Activated CD4-positive, alpha-beta memory T cell treated with anti-CD3 and anti-CD28 coated beads, Interleukin-2, amount 10 ng/mL, durations not matched to agents 7 days and 5 days (primary cell): ENCODE results near the gene CD276. TPM values are rescaled to one million over a fixed set of nuclear protein-coding genes. Genes with fewer than 3 reads are reported as not detected.

ENCODE experiments used
- CTCF ChIA-PET: fragments of 350-600 bp; sonication (Branson Sonifier 250); formaldehyde crosslinking; loops from one replicate; lab custom pipeline; 2021; ENCODE audit warnings: antibody characterized with exemption, inconsistent platforms; lab: Charles Lee
- POLR2A ChIA-PET: fragments of 350-600 bp; sonication (Branson Sonifier 250); formaldehyde crosslinking; loops from one replicate; lab custom pipeline; 2021; ENCODE audit warnings: antibody characterized with exemption; lab: Charles Lee
- DNase-seq: peaks from one replicate; pipeline ENCODE4 v3.0.0-alpha.2; 2020
- H3K27ac Mint-ChIP-seq: one replicate; pipeline ENCODE4 v1.8.0; 2021; ENCODE audit warnings: mild to moderate bottlenecking, mixed read lengths
- H3K27me3 Mint-ChIP-seq: one replicate; pipeline ENCODE4 v1.8.0; 2021; ENCODE audit warnings: mixed read lengths
- H3K36me3 Mint-ChIP-seq: one replicate; pipeline ENCODE4 v1.8.0; 2021; ENCODE audit warnings: low read depth, mixed read lengths
- H3K4me1 Mint-ChIP-seq: one replicate; pipeline ENCODE4 v1.8.0; 2021; ENCODE audit warnings: mixed read lengths
- H3K4me3 Mint-ChIP-seq: one replicate; pipeline ENCODE4 v1.8.0; 2021; ENCODE audit warnings: mild to moderate bottlenecking, mixed read lengths
- H3K9me3 Mint-ChIP-seq: one replicate; pipeline ENCODE4 v1.8.0; 2021; ENCODE audit warnings: mixed read lengths
- total RNA-seq, 2 experiments: library from RNA; stranded (reverse); gene quantifications; one replicate each; pipeline ENCODE4 v1.2.3, GENCODE V29; 2021

Gene CD276
- total RNA-seq, 2 experiments from 2014 or later, result 0.88 to 1.6 TPM

DNA sequence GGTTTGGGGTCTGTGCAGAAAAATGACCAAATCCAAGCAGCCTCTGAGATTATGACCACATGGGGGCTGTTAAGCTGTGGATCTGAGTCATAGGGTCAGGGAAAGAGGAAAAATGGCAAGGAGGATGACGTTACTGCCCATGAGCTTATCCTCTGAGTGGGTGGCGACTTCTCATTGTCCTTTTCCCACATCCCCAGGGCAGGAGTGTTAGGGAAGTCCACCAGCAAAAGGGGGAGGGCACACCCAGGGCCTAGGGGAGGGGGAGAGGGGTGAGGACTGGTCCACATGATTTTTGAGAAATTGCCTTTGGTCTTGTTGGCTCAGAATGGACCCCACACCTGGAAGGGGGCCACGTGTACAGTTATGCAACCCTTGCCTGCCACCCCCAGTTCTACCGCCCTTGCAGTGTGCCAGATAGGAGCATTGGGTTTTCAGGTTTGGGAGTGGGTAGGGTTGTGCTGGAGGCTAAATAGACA, 2.6 kb downstream of the CD276 start:
- no peak overlapping the region for H3K27ac Mint-ChIP-seq
- H3K27me3 Mint-ChIP-seq, result peaks cover 47% of the 10 kb centered on the region
- POLR2A ChIA-PET, result interaction anchor here (1.4 to 3.3 kb wide), 2 partner anchors 10 to 12 kb away, joined by 4 to 12 read pairs; no protein-coding TSS in a partner anchor
- no peak for DNase-seq
- no peaks in the 10 kb centered on the region for H3K36me3 Mint-ChIP-seq
- no peaks in the 10 kb centered on the region for H3K9me3 Mint-ChIP-seq
- CTCF ChIA-PET, result interaction anchor here (1.5 to 4.9 kb wide), 2 partner anchors 13 to 18 kb away, joined by 5 to 23 read pairs; no protein-coding TSS in a partner anchor
- H3K4me1 Mint-ChIP-seq, result peaks cover 10% of the 10 kb centered on the region
- no peak overlapping the region for H3K4me3 Mint-ChIP-seq

DNA sequence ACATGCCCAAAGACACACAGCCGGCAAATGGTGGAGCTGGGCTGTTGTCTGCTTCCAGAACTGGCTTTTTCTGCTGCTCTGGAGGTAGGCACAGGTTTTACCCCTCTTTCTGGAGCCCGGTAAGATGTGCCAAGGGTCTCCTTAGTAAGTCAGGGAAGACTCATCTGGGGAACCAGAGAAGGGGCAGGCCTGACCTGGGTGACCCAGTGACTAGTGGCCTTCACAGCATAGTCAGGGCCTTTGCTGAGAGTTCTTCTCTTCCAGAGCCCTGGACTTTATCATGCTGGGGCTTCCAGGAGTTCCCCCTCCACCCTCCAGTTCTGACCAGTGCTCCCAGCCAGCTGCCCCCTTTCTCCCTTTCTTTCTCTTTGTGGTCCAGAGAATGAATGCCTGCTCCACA, 3.2 kb downstream of the CD276 start:
- no peaks in the 10 kb centered on the region for H3K9me3 Mint-ChIP-seq
- CTCF ChIA-PET, result no interaction called here
- no peak for DNase-seq
- no peak overlapping the region for H3K4me3 Mint-ChIP-seq
- no peak overlapping the region for H3K27ac Mint-ChIP-seq
- no peaks in the 10 kb centered on the region for H3K36me3 Mint-ChIP-seq
- H3K27me3 Mint-ChIP-seq, result peaks cover 42% of the 10 kb centered on the region
- POLR2A ChIA-PET, result interaction anchor here (0.6 to 3.3 kb wide), 2 partner anchors 9 to 922 kb away, joined by 3 to 12 read pairs; no protein-coding TSS in a partner anchor
- peaks cover 12% of the 10 kb centered on the region for H3K4me1 Mint-ChIP-seq

DNA sequence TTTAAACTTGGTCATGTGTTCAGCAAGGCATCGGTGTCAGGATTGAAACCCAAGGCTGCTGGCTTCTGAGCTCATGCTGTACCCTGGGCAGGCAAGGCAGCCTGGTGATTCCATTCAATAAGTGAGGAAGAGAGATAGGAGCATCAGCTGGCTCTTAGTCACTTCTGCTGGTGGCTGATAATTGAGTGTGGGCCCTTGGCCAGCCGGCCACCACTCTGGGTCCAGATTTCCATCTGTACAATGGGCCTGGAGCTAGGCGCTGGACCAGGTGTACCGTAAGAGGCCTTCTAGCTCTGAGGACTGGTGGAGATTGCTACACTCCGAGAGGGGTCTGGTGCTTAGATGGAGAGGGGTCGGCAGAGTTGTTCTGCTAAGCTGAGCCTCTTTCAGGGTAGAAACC, 4.3 kb downstream of the CD276 start:
- no peaks in the 10 kb centered on the region for H3K36me3 Mint-ChIP-seq

DNA sequence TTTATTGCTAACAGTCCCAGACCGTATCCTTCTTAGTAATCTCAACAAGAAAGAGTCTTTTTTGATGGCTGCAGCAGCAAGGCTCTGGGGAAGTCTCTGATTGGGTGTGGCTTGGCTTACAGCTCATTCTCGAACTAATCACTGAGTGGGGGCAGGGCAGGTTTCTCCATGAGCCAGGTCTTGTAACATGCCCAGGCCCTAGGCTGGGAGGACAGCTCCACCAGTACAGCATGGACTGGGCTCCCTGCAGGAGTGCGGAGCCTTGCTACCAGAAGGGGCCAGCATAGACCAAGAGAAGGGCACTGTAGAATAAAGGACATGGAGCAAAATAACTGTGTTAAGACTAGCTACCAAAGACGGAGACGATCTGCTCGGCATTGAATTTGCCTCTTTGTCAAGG, 7.2 kb downstream of the CD276 start:
- Mint-ChIP-seq H3K4me3 (no peak overlapping the region), H3K27me3 (peaks cover 46% of the 10 kb centered on the region), H3K9me3 (no peaks in the 10 kb centered on the region), H3K36me3 (no peaks in the 10 kb centered on the region), H3K4me1 (peaks cover 26% of the 10 kb centered on the region), H3K27ac (no peak overlapping the region)
- ChIA-PET POLR2A (no interaction called here), CTCF (interaction anchor here (0.7 to 2.4 kb wide), 5 partner anchors 9 to 55 kb away, joined by 4 to 10 read pairs (median 7); no protein-coding TSS in a partner anchor)
- DNase-seq, result no peak

More for the DNA sequence above, 4.3 kb downstream of the CD276 start:
- no peaks in the 10 kb centered on the region for H3K9me3 Mint-ChIP-seq
- peaks cover 8% of the 10 kb centered on the region for H3K4me1 Mint-ChIP-seq
- peaks cover 44% of the 10 kb centered on the region for H3K27me3 Mint-ChIP-seq
- ChIA-PET CTCF (interaction anchor here (2.1 kb wide), 1 partner anchor 52 kb away, joined by 7 read pairs; no protein-coding TSS in a partner anchor), POLR2A (interaction anchor here (3.3 kb wide), 1 partner anchor 8 kb away, joined by 12 read pairs; no protein-coding TSS in a partner anchor)
- no peak overlapping the region for H3K4me3 Mint-ChIP-seq
- DNase-seq, result no peak
- no peak overlapping the region for H3K27ac Mint-ChIP-seq

DNA sequence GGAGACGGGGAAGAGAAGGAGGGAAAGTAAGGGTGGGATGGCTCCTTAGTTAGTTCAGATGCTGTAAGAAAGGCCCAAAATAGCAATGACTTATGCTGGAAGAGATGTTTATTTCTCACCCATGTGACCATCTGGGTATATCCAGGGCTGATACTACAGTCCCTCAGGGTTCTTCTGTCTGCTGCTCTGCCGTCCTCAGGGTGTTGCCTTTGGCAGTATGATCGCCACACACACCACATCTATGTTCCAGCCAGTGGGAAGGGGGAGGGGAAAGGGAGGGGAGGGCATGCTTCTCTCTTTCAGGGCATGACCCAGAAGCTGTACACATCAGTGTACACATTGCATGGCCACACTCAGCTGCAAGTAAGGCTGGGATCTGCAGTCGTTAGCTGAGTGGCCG, 10.2 kb downstream of the CD276 start:
- no peaks in the 10 kb centered on the region for H3K36me3 Mint-ChIP-seq
- POLR2A ChIA-PET, result no interaction called here
- peaks cover 53% of the 10 kb centered on the region for H3K4me1 Mint-ChIP-seq
- CTCF ChIA-PET, result interaction anchor here (1.5 to 8.9 kb wide), 5 partner anchors 10 to 59 kb away, joined by 3 to 172 read pairs (median 5); partner anchors contain the start of gene NPTN
- H3K27me3 Mint-ChIP-seq, result peaks cover 49% of the 10 kb centered on the region
- DNase-seq, result no peak
- no peak overlapping the region for H3K4me3 Mint-ChIP-seq
- no peak overlapping the region for H3K27ac Mint-ChIP-seq
- no peaks in the 10 kb centered on the region for H3K9me3 Mint-ChIP-seq

DNA sequence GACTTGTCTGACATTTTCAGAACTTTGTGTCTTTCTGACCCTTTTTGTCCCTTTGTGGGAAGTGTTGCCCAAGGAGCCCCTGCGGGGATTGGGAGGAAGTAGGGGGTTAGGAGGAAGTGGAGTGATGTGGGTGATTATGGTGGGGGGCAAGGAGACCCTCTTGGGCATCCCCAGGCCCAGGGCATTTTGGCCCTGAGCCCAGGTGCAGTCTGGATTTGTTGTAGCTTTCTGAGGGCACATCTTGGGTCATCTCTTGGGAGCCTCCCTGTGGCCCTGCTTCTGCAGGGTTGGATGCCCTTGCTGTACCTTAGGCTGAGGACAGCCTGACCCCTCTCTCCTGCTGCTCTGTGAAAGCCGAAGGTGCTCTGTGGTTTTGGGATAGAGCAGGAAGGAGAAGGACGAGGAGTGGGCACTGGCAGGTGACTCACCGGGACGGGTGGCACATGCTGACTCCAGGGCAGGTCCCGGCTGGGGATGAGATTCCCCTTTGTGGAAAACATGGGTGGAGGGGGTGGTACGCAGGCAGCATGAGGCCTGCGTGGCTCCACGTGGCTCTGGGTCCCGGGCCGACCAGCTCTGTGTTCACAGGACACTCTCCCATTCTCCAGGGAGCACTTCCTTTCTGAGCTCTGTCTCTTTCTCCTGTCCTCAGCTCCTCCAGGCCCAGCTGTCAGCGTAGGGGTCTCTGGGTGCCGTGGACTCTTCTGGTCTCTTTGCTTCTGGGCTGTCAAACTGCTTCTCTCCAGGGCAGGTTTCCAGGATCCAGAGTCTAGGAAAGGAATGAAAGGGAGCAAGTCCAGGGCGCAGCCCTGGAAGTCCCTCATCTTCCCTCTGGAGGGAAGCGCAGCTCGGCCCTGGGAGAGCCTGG, 11.8 kb downstream of the CD276 start:
- peaks cover 57% of the 10 kb centered on the region for H3K4me1 Mint-ChIP-seq
- H3K9me3 Mint-ChIP-seq, result no peaks in the 10 kb centered on the region
- H3K4me3 Mint-ChIP-seq, result no peak overlapping the region
- DNase-seq, result no peak
- ChIA-PET CTCF (interaction anchor here (1.2 to 8.9 kb wide), 5 partner anchors 12 to 232 kb away, joined by 3 to 172 read pairs (median 5); partner anchors contain the start of gene NPTN), POLR2A (interaction anchor here (1.1 to 4.8 kb wide), 5 partner anchors 9 to 65 kb away, joined by 4 to 30 read pairs (median 12); no protein-coding TSS in a partner anchor)
- peaks cover 55% of the 10 kb centered on the region for H3K27me3 Mint-ChIP-seq
- H3K36me3 Mint-ChIP-seq, result no peaks in the 10 kb centered on the region
- H3K27ac Mint-ChIP-seq, result no peak overlapping the region

DNA sequence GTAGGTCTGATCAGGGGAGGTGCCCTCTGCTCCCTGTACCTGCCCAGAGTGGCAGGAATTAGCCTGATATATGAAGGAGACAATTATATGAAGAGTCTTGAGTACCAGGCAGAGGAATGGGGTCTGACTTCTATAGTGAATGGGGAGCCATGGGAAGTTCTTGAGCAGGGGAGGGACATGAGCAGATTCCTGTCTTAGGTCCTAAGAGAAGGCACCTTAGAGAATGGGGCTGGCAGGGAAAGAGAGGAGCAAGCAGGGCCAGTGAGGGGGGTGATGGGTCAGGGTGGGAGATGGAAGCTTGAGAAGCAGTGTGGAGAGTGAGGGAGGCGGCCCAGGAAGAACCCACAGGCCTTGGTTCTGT, 12.4 kb downstream of the CD276 start:
- POLR2A ChIA-PET, result interaction anchor here (1.1 to 4.8 kb wide), 5 partner anchors 10 to 66 kb away, joined by 4 to 30 read pairs (median 12); no protein-coding TSS in a partner anchor
- Mint-ChIP-seq H3K9me3 (no peaks in the 10 kb centered on the region), H3K4me1 (peaks cover 57% of the 10 kb centered on the region), H3K4me3 (peak overlapping the region; percentile 33), H3K27ac (peak overlapping the region; percentile 29), H3K27me3 (peaks cover 55% of the 10 kb centered on the region), H3K36me3 (no peaks in the 10 kb centered on the region)
- DNase-seq, result no peak
- CTCF ChIA-PET, result interaction anchor here (0.7 to 8.9 kb wide), 6 partner anchors 20 to 973 kb away, joined by 3 to 172 read pairs (median 18); partner anchors contain the start of gene NPTN

DNA sequence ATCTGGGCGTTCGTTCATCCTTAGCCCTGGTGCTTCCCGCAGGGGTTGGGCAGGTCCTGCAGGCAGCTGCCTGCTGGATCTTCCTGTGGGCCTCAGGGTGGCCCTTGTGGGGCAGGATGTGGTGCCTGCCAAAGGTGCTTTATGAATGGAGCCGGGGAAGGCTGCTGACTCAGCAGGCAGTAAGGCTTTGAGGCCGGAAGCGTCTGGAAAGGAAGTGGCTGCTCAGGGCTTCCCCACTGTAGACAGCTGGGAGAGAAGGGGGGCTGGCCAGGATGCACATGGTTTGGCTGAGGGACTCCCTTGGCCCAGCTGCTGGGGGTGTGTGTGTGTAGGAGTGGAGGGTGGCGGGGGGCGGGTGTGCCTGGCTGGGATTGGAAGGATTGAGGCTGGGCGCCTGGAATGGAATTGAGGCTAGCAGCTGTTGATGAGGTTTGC, 12.9 kb downstream of the CD276 start:
- peak; percentile 91 for DNase-seq
- CTCF ChIA-PET, result interaction anchor here (0.7 to 8.9 kb wide), 6 partner anchors 20 to 973 kb away, joined by 3 to 172 read pairs (median 18); partner anchors contain the start of gene NPTN
- H3K36me3 Mint-ChIP-seq, result no peaks in the 10 kb centered on the region
- peak overlapping the region; percentile 33 for H3K4me3 Mint-ChIP-seq
- peak overlapping the region; percentile 29 for H3K27ac Mint-ChIP-seq
- POLR2A ChIA-PET, result interaction anchor here (1.1 to 4.8 kb wide), 8 partner anchors 10 to 96 kb away, joined by 3 to 30 read pairs (median 4); no protein-coding TSS in a partner anchor
- no peaks in the 10 kb centered on the region for H3K9me3 Mint-ChIP-seq
- H3K4me1 Mint-ChIP-seq, result peaks cover 56% of the 10 kb centered on the region
- peaks cover 55% of the 10 kb centered on the region for H3K27me3 Mint-ChIP-seq

DNA sequence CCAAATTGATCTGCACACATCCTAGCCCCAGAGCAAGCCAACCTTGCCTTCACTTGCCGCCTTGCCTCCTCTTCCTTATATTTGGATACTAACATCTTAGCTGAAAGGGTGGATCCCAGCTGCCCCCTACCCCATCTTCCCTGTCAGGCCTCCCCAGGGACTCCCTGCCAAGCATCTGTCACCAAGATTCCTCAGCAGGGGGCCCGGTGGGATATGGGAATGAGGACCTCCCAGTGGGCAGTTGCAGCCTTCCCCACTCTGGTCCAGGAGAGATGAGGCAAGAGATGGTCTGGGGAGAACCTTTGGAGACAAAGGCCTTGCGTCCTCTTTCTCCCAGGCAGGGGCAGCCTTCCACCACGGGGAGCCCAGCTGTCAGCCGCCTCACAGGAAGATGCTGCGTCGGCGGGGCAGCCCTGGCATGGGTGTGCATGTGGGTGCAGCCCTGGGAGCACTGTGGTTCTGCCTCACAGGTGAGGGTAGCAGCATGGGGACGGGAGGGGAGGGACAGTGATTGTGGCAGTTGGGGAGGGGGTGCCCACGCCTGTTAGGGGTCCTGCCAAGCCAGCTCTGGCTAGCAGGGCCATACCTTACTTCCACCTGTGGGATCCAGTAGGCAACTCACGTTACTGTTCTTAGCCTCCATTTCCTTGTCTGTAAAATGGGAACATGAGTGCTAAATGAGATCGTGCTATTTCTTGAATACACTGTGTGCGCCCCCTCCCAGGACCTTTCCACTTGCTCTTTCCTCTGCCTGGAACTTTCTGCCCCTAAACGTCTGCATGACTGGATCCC, 15.3 kb downstream of the CD276 start:
- Mint-ChIP-seq H3K9me3 (no peaks in the 10 kb centered on the region), H3K27me3 (peaks cover 36% of the 10 kb centered on the region), H3K36me3 (no peaks in the 10 kb centered on the region), H3K27ac (no peak overlapping the region), H3K4me3 (no peak overlapping the region), H3K4me1 (peaks cover 46% of the 10 kb centered on the region)
- ChIA-PET POLR2A (interaction anchor here (1.1 to 4.8 kb wide), 3 partner anchors 13 to 21 kb away, joined by 4 to 30 read pairs (median 5); no protein-coding TSS in a partner anchor), CTCF (interaction anchor here (0.5 to 8.9 kb wide), 28 partner anchors 7 to 1481 kb away, joined by 3 to 172 read pairs (median 4); partner anchors contain the start of genes CD276 and NPTN)
- DNase-seq, result no peak

DNA sequence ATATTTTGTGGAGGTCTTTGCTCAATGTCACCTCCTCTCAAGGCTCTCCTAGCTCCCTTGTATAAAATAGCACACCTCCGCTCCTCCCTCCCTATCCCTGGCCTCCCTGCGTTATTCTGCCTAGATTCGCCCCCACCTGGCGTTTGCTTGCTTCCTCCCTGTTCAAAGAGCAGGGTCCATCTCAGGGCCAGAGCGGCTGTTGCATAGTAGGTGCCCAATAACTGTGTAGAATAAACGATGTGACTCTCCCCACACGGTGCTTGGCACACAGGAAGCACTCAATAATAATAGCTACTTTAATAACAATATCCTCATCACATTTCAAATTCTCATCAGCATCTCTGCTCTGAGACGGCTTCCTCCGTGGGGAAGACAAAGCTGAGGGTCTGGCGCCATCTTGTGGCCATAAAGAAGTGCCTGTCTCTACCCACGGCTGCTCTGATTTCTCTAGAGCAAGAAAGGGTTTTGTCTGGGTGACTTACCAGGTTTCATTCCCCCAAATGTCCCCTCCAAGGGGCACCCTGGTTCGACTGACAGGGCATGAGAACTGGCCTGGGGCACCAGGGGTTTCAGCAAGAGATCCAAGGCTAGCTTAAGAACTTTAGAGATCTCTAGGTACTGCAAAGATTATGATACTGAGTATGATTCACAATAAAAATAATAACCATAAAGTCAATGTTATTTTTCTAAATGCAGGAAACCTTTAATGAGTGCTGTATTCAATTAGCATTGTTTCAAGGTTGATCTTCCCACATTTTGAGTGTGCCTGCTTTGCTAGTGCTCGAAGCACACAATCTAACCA, 16.1 kb downstream of the CD276 start:
- no peaks in the 10 kb centered on the region for H3K36me3 Mint-ChIP-seq
- POLR2A ChIA-PET, result interaction anchor here (4.8 kb wide), 1 partner anchor 21 kb away, joined by 30 read pairs; no protein-coding TSS in a partner anchor

More for the DNA sequence above, 16.1 kb downstream of the CD276 start:
- peak; percentile 84 for DNase-seq
- Mint-ChIP-seq H3K27me3 (peaks cover 29% of the 10 kb centered on the region), H3K27ac (no peak overlapping the region), H3K4me1 (peaks cover 49% of the 10 kb centered on the region), H3K9me3 (no peaks in the 10 kb centered on the region), H3K4me3 (no peak overlapping the region)
- CTCF ChIA-PET, result interaction anchor here (0.5 to 8.9 kb wide), 28 partner anchors 8 to 1480 kb away, joined by 3 to 172 read pairs (median 4); partner anchors contain the start of genes CD276 and NPTN
